BLaER1 treated with 17β-estradiol and CSF1 and Interleukin-3, amounts not matched to agents 10 nM and 100 nM (cell line): Measurements from ENCODE around the gene NAXE.

Experiments
- H3K27ac ChIP-seq, 11 experiments: shearing (Covaris generic); formaldehyde crosslinking; 2 replicates each; pipeline ENCODE4 v1.8.1; 2022
- H3K27me3 ChIP-seq, 11 experiments: shearing (Covaris generic); formaldehyde crosslinking; 2 replicates each; pipeline ENCODE4 v1.8.1; 2022
- H3K36me3 ChIP-seq, 11 experiments: shearing (Covaris generic); formaldehyde crosslinking; 2 replicates each; pipeline ENCODE4 v1.8.1; 2022
- H3K4me1 ChIP-seq, 10 experiments: shearing (Covaris generic); formaldehyde crosslinking; 2 replicates each; pipeline ENCODE4 v1.8.1; 2022
- H3K4me2 ChIP-seq, 11 experiments: shearing (Covaris generic); formaldehyde crosslinking; 2 replicates each; pipeline ENCODE4 v1.8.1; 2022
- H3K4me3 ChIP-seq, 10 experiments: shearing (Covaris generic); formaldehyde crosslinking; 2 replicates each; pipeline ENCODE4 v1.8.1; 2022
- H3K9ac ChIP-seq, 11 experiments: shearing (Covaris generic); formaldehyde crosslinking; 2 replicates each; pipeline ENCODE4 v1.8.1; 2022
- H3K9me3 ChIP-seq, 11 experiments: shearing (Covaris generic); formaldehyde crosslinking; replicated peaks in 1 of 11; 2 replicates each; pipeline ENCODE4 v1.8.1; 2022
- H4K20me1 ChIP-seq, 11 experiments: shearing (Covaris generic); formaldehyde crosslinking; 2 replicates each; pipeline ENCODE4 v1.8.1; 2022
- Cebpa-rat ChIP-seq, 11 experiments: shearing (Covaris generic); IDR thresholded peaks; 2 replicates each; pipeline ENCODE4 v1.8.1; 2022

The NAXE gene

DNA sequence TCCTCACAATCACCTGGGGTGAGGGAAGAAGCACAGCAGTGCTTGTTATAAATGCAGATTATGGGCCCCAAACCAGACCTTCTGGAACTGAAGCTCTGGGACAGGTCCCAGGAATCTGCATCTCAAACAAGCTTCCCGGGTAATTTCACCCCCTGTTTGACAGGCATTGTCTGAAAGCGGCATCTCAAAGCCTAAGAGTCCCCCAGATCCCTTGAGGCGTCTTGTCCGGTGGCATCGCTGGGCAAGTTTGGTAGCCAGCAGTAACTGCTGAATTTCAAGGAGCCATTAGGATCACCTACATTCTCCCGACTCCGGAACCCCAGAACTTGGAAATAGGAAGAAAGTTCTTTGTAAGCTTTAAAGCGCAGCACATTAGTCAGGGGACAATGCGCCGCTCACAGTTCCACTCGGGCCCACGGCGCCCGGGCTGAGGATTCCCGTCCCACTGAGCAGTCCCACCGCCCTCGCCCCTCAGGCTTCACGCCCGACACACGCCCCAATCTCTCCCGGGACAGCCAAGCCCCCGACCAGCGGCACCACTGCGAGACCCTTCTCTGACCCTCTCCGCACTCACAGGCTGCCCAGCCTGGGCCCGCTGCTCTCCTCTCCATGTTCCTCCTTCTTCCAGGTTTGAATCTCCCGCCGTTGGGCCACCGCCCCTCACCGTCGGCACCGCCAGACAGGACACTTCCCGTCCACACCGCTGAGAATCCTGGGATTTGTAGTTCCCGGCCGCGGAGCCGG lies 19.5 kb upstream of the NAXE start, which contains the start of gene IQGAP3:
IQGAP3 (minus strand) TSS at position 647 of the 744 bp plus-strand sequence; CDS start at position 611, 36 bp downstream.
- H3K4me3 ChIP-seq, result peak within 1 kb of the TSS; percentile 46 to 85 (median 72)
- H3K9ac ChIP-seq, result peak within 1 kb of the TSS; percentile 57 to 86 (median 79); a peak in 20 of 22 replicates
- H3K27me3 ChIP-seq, result no peaks in the 10 kb centered on the region
- H3K4me1 ChIP-seq, result peaks cover 25 to 37% (median 31%) of the 10 kb centered on the region in 10 experiments
- H3K4me2 ChIP-seq, result peak within 1 kb of the TSS; percentile 89 to 99 (median 95)
- no peaks in the 10 kb centered on the region for H3K9me3 ChIP-seq
- TF ChIP-seq Cebpa-rat (IDR thresholded peaks at IDR 0.05), result no peak
- peak within 1 kb of the TSS in 10 of 11 experiments; percentile 1 to 84 (median 70); a peak in 17 of 22 replicates for H3K27ac ChIP-seq
- no peaks in the 10 kb centered on the region for H4K20me1 ChIP-seq
- peaks cover 0 to 36% (median 27%) of the 10 kb centered on the region in 11 experiments; a peak in 19 of 22 replicates for H3K36me3 ChIP-seq

DNA sequence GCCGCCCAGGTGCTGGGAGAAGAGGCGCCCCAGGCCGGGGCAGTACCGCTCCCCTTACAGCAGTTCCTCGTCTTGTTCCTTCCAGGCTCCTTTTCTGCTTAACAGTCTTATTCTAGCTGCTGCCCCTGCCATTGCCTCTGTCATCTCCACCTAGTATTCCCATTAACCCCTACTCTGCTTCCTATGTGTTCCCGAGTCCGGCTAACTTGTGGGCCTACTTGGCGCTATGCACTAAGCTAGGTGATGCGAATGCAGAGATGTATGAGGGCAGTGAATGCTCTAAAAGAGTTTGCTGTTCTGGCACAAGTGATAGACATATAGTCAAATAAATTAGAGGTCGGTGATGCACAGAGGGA lies 18.9 kb upstream of the NAXE start:
- H3K4me2 ChIP-seq, result peak overlapping the region; percentile 89 to 99 (median 95)
- peak overlapping the region; percentile 57 to 86 (median 79); a peak in 18 of 22 replicates for H3K9ac ChIP-seq
- H3K27ac ChIP-seq, result peak overlapping the region in 4 of 11 experiments; percentile 73 to 84 (median 78); a peak in 6 of 22 replicates
- no peaks in the 10 kb centered on the region for H4K20me1 ChIP-seq
- peaks cover 0 to 31% (median 22%) of the 10 kb centered on the region in 11 experiments; a peak in 19 of 22 replicates for H3K36me3 ChIP-seq
- H3K4me1 ChIP-seq, result peaks cover 28 to 42% (median 33%) of the 10 kb centered on the region in 10 experiments
- no peaks in the 10 kb centered on the region for H3K9me3 ChIP-seq
- H3K4me3 ChIP-seq, result peak overlapping the region; percentile 46 to 85 (median 72)
- TF ChIP-seq Cebpa-rat (IDR thresholded peaks at IDR 0.05), result no peak
- no peaks in the 10 kb centered on the region for H3K27me3 ChIP-seq

- no peak overlapping the region for H3K4me3 ChIP-seq
- no peak overlapping the region for H3K9ac ChIP-seq
- no peak for TF ChIP-seq Cebpa-rat (IDR thresholded peaks at IDR 0.05)
- H3K36me3 ChIP-seq, result peaks cover 0 to 16% (median 7%) of the 10 kb centered on the region in 11 experiments; a peak in 15 of 22 replicates
- H3K4me2 ChIP-seq, result no peak overlapping the region
- H3K4me1 ChIP-seq, result peaks cover 39 to 57% (median 46%) of the 10 kb centered on the region in 10 experiments
- H4K20me1 ChIP-seq, result no peaks in the 10 kb centered on the region
- no peaks in the 10 kb centered on the region for H3K9me3 ChIP-seq
- no peak overlapping the region for H3K27ac ChIP-seq
- no peaks in the 10 kb centered on the region for H3K27me3 ChIP-seq
Observed at GRCh38 chr1:156574039-156574633, 17.4 kb upstream of the NAXE start.

GRCh38 chr1:156577550-156577949 lies 14.0 kb upstream of the NAXE start:
- no peaks in the 10 kb centered on the region for H4K20me1 ChIP-seq
- H3K27ac ChIP-seq, result peak overlapping the region in 4 of 11 experiments; percentile 1 to 45 (median 30); a peak in 4 of 22 replicates
- H3K9ac ChIP-seq, result peak overlapping the region in 3 of 11 experiments; percentile 21 to 25 (median 23); a peak in 2 of 22 replicates
- H3K36me3 ChIP-seq, result no peaks in the 10 kb centered on the region
- H3K9me3 ChIP-seq, result no peaks in the 10 kb centered on the region
- H3K27me3 ChIP-seq, result no peaks in the 10 kb centered on the region
- H3K4me2 ChIP-seq, result peak overlapping the region in 9 of 11 experiments; percentile 23 to 46 (median 40); a peak in 15 of 22 replicates
- H3K4me3 ChIP-seq, result no peak overlapping the region
- peaks cover 46 to 65% (median 55%) of the 10 kb centered on the region in 10 experiments for H3K4me1 ChIP-seq
- no peak for TF ChIP-seq Cebpa-rat (IDR thresholded peaks at IDR 0.05)

DNA sequence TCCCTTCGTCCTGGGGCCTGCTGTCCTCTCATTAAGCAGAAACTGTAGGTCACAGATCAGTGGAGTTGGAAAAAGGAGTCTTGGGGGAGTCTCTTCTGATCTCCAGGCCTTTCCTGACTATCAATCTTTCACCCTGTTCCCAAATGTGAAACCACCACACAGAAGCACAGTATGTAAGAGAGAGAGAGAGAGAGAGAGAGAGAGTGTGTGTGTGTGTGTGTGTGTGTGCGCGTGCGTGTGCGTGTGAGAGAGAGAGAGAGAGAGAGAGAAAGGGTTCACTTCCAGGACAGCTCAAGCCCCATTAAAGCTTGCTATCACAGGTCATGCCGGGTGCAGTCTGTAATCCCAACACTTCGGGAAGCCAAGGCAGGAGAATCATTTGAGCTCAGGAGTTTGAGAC lies 13.5 kb upstream of the NAXE start:
- 0 out of 22 replicates have a peak, but pooled peaks cover 0 to under 1% (median 0%) of the 10 kb centered on the region in 11 experiments for H3K36me3 ChIP-seq
- H3K27ac ChIP-seq, result peak overlapping the region in 4 of 11 experiments; percentile 1 to 45 (median 30); a peak in 4 of 22 replicates
- no peak overlapping the region for H3K4me3 ChIP-seq
- no peaks in the 10 kb centered on the region for H3K9me3 ChIP-seq
- H3K4me2 ChIP-seq, result peak overlapping the region in 9 of 11 experiments; percentile 23 to 46 (median 40); a peak in 17 of 22 replicates
- peaks cover 51 to 65% (median 55%) of the 10 kb centered on the region in 10 experiments for H3K4me1 ChIP-seq
- H3K9ac ChIP-seq, result peak overlapping the region in 3 of 11 experiments; percentile 21 to 25 (median 23); a peak in 2 of 22 replicates
- no peak for TF ChIP-seq Cebpa-rat (IDR thresholded peaks at IDR 0.05)
- H4K20me1 ChIP-seq, result no peaks in the 10 kb centered on the region; a peak in 1 of 22 replicates
- no peaks in the 10 kb centered on the region for H3K27me3 ChIP-seq

GRCh38 chr1:156579472-156579871 lies 12.1 kb upstream of the NAXE start, which contains the start of gene TTC24:
TTC24 (plus strand) TSS chr1:156579723; CDS start chr1:156581365, 1,642 bp downstream.
- no peak for TF ChIP-seq Cebpa-rat (IDR thresholded peaks at IDR 0.05)
- Histone ChIP-seq H4K20me1 (peaks cover 0 to 3% (median under 1%) of the 10 kb centered on the region in 11 experiments; a peak in 7 of 22 replicates), H3K4me1 (peaks cover 63 to 71% (median 66%) of the 10 kb centered on the region in 10 experiments), H3K9ac (peak within 1 kb of the TSS; percentile 19 to 91 (median 55); a peak in 19 of 22 replicates), H3K4me2 (peak within 1 kb of the TSS; percentile 92 to 99 (median 96)), H3K36me3 (peaks cover 0 to 6% (median under 1%) of the 10 kb centered on the region in 11 experiments; a peak in 9 of 22 replicates), H3K4me3 (no peak within 1 kb of the TSS), H3K9me3 (no peaks in the 10 kb centered on the region), H3K27me3 (no peaks in the 10 kb centered on the region), H3K27ac (peak within 1 kb of the TSS; percentile 22 to 99 (median 94); a peak in 20 of 22 replicates)

DNA sequence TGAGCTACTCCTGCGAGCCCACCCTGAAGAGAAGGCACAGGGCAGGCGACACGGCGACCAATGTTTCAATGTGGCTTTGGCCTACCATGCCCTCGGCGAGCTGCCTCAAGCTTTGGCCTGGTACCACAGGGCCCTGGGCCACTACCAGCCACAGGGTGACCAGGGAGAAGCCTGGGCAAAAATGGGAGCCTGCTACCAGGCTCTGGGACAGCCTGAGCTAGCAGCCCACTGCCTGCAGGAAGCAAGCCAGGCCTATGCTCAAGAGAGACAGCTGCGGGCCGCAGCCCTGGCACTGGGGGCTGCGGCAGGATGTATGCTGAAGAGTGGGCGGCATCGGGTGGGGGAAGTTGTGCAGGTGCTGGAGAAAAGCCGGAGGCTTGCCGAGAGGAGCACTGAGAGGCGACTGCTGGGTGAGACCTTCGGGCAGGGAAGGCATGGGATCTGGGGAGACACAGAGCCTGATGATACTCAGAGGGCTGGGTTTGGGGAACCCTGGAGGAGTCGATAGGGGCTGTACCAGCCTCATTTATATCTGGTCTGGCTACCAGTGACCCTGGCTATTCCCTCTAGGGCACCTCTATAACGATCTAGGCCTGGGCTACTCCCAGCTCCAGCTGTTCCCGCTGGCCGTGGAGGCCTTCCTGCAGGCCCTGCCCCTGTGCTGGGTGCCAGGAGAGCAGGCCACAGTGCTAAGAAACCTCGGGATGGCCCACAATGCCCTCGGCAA lies 9.8 kb upstream of the NAXE start:
- Histone ChIP-seq H3K27ac (peak overlapping the region; percentile 89 to 99 (median 94)), H3K36me3 (peaks cover 8 to 30% (median 24%) of the 10 kb centered on the region in 11 experiments; a peak in 21 of 22 replicates), H4K20me1 (peaks cover 0 to 22% (median 8%) of the 10 kb centered on the region in 11 experiments; a peak in 9 of 22 replicates), H3K9ac (peak overlapping the region; percentile 84 to 96 (median 91)), H3K9me3 (no peaks in the 10 kb centered on the region), H3K4me3 (peak overlapping the region; percentile 34 to 76 (median 72); a peak in 19 of 20 replicates), H3K4me2 (peak overlapping the region; percentile 92 to 99 (median 96)), H3K4me1 (peaks cover 73 to 89% (median 78%) of the 10 kb centered on the region in 10 experiments), H3K27me3 (no peaks in the 10 kb centered on the region)
- TF ChIP-seq Cebpa-rat (IDR thresholded peaks at IDR 0.05), result no peak
